GM12874 (cell line): Measurements from ENCODE around the gene RGS7.

Experiments used
- TF ChIP-seq, protein P1 (sequence below): IDR thresholded peaks from 2 replicates; pipeline ENCODE4 v1.5.1; 2011; ENCODE audit warnings: low read depth, mild to moderate bottlenecking, control low read depth, low read length, moderate library complexity; ENCODE audit not compliant: insufficient read depth

The RGS7 gene

DNA sequence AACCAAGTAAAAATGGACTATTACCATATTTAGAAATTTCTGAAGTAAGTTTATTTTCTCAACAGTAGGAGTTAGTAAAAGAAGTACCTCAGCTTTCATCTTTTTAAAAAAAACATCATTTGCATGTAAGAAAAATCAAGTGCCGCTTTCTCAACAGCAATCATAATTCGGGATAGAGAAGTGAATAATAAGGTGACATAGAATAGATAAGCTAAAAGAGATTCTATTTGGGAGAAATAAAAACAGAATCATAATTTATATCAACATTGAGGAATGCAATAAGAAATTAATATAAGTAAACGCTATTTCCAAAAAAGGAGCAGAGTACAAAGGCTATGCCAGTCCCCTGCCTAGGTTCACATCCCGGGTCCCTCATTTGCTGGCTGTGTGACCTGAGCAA is 414.1 kb downstream of the RGS7 start:
- TF ChIP-seq, protein P1, sequence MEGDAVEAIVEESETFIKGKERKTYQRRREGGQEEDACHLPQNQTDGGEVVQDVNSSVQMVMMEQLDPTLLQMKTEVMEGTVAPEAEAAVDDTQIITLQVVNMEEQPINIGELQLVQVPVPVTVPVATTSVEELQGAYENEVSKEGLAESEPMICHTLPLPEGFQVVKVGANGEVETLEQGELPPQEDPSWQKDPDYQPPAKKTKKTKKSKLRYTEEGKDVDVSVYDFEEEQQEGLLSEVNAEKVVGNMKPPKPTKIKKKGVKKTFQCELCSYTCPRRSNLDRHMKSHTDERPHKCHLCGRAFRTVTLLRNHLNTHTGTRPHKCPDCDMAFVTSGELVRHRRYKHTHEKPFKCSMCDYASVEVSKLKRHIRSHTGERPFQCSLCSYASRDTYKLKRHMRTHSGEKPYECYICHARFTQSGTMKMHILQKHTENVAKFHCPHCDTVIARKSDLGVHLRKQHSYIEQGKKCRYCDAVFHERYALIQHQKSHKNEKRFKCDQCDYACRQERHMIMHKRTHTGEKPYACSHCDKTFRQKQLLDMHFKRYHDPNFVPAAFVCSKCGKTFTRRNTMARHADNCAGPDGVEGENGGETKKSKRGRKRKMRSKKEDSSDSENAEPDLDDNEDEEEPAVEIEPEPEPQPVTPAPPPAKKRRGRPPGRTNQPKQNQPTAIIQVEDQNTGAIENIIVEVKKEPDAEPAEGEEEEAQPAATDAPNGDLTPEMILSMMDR: no peak

DNA sequence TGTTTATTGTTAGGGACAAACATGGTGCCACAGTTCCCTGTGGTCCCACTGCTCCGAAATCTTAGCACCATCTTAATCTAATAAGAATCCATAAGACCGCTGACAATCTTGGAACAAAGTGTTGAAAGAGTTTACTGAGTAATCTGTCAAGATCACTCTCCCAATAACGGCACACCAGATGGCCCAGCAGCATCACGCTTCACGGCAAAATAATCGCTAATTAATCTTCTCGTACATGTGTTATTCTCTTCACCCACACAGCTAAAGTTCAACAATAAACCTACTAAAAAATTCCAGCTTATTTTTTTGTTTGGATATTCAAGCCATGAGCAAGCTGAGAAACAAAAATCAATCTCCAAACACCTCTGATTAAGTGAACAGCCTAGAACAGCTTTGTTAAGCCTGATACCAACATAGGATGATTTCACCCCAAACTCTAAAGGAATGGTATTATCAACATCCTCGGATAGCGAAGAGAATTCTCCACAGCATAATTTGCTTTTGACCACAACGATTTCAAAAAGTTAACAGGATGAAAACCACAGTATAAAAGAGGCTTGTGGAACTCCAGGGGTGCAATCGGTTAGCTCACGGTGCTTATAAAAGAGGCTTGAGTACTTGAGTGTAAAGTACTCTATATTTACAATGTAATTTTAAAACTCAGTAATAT is 415.2 kb downstream of the RGS7 start:
- TF ChIP-seq, protein P1: no peak

DNA sequence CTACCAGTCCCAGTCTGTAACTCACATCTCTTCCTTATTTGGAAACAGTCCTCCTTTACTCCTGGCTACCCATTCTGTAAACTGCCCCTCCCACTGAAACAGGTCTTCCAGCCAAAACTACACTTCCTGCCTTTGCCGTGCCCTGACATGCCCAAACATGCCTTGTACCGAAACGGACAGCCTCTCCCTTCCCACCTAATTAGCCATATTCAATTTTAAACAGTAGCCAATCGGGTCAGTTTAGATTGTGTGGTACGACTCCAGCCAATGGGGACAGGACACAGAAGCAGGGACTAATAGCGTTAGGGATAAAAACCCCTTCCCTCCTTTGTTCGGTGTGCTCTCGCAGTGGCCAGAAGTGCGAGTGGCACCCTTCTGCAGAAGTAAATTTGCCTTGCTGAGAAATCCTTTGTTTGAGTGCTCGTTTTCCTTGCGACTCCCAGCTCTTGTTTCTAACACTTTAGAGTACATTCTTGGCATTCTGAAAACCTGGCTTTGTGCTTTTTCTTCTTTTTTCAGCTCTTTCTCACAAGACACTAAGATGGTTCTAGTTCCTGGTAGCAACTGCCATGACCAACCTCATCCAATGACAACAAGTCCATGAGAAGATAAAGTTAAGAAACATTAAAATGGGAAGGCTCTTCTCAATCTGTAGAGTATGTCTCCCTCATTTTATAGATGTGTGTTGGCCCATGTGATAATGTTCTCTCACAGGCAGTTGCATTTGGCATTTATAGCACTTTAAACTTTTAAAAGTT is 419.9 kb downstream of the RGS7 start:
- TF ChIP-seq, protein P1: no peak

DNA sequence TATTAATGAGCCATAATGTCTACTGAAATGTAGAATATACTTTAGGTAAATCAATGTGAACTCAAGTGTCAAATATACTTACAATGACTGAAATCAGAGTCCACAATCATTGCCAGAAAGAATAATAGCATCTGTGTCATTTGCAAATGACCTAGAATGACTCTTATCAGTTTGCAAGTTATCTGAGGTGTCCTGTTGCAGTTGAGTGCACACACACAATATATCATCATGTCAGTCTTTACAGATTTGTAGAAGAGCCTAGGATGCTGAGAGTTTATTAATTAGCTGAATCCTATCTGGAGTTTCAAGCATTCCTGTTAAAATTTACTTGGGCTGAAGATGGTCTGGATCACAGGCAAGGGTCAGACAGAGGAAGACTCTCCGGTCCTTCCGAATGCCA is 421.1 kb downstream of the RGS7 start:
- TF ChIP-seq, protein P1: no peak

DNA sequence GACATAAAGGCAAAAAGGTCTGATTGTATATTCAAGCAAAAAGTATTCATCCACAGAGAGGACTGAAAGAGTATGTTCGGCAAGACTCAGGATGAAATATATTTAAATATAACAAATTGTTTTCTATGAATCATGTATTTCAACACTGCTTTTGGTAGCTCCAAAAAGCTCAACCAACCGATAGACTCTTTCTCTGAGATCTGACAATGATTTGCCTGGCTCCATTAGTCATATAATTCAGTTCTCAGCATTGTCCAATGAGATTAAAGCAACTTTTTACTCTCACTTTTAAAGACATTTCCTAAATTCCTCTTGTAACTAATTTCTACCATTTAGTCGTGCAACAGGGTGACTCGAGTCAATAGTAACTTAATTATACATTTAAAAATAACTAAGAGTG is 426.0 kb downstream of the RGS7 start:
- TF ChIP-seq, protein P1: no peak

DNA sequence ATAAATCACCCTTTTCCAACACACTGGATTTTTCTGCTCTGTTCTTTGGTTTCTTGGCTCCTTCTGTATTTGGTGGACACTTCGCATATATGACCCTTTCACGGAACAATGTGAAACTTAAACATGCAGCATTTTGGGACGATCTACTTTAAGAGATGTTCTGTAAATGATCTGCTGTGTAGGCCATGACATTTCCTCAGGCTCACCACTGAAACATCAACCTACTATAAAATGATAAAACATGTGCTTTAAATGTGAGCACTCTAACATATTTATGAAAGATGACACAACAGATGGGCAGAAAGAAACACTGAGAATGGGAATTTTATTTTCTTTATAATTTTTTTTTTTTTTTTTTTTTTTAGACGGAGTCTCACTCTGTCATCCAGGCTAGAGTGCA is 428.7 kb downstream of the RGS7 start:
- TF ChIP-seq, protein P1: no peak

DNA sequence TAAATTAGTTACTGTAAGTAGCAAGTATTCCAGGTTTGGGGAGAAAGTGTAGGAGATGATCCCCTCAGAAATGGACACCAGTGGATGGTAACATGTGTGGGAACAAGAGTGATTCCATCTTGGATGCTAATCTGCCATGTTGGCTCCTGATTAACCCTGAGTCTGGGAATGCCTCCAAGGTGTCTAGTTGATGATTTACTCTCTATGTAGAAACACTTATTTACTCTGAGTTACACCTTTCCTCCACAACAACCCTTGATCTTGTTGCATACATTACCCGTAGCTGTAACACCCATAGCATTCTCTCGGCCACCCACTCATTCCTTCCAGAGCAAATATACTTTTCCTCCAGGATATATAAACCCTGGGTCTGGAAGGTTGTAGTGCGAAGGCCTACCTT is 429.2 kb downstream of the RGS7 start:
- TF ChIP-seq, protein P1: no peak
